Activated CD8-positive, alpha-beta memory T cell treated with anti-CD3 and anti-CD28 coated beads, Interleukin-2, amount 50 U/mL, for 4 hours (primary cell): ENCODE results near the gene CCNDBP1.
"Not testable (repeated sequence)": the region's sequence is repeated elsewhere in the genome, so short reads cannot be mapped to it uniquely, and the experiment has no call there.

Experiments
- DNase-seq: peaks from one replicate; pipeline ENCODE4 v3.0.0-alpha.2; 2020

The CCNDBP1 gene

DNA sequence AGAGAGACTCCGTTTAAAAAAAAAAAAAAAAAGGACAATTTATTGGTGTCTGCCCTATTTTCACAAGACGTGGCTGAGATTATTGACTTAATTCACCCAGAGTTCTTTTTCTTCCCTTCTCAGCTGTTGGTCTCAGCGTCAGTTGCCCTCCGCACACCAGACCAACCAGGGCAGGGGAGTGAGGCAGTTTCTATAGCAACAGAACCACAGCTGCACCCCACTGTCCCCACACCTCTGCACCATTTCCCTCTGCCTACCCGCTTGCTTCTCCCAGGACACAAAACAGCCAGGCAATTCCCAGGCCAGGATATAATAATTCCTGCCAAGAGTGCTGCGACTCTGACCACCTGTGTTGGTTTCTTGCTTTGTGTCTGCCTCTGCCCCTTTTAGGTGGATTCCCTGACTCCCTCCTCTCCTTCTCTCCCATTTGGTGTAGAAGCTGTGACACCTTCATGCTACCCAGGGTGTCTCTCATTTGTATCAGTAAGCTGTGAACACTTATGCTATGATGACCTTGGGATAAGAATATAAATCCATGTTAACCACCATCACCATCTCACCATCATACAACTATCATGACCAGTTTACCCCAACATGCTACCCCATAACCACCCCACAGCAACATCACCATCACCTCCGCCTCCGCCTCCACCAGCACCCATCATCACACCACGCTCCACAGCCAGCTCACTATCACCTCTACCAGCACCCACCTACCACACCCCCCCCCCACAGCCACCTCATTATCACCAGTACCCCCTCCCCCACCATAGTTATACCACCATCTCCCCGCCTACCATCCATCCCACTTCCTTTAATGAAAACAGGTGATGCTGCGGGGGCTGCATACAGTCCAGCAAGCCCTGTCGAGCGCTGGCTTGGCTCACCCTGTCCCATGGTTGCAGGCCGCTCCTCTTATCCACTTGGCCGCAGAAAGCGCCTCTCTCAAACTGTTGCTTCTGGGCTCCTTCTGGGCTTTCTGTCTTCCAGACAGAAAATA, 35.0 kb downstream of the CCNDBP1 start:
- no peak for DNase-seq

DNA sequence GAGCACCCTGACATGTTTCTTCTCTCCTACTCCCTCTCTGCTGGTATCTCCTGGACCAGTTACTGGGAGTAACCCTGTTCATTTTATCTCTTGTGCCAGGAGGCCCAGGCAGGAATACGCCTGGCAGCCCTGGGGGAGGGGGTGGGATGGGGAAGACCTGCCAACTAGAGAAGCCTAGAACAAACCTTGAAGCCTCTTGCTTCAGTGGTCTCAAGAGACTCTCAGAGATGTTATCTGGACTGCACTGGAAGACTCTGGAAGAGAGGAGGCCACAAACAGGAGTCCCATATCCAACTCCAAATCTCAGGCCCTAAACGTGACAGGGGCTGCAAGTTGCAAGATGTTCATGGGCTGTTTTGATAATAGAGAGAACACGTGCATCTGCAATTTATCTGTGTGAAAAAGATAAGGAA, 35.8 kb downstream of the CCNDBP1 start, which contains the start of gene EPB42:
Gene EPB42 (minus strand): TSS at position 28 of the 413 bp plus-strand sequence. CDS start 193 bp downstream, outside the sequence.
- no peak for DNase-seq

GRCh38 chr15:43221422-43221821, 36.2 kb downstream of the CCNDBP1 start:
- DNase-seq = no peak

- DNase-seq = no peak
Measured at GRCh38 chr15:43225201-43225949, 40.2 kb downstream of the CCNDBP1 start.

DNA sequence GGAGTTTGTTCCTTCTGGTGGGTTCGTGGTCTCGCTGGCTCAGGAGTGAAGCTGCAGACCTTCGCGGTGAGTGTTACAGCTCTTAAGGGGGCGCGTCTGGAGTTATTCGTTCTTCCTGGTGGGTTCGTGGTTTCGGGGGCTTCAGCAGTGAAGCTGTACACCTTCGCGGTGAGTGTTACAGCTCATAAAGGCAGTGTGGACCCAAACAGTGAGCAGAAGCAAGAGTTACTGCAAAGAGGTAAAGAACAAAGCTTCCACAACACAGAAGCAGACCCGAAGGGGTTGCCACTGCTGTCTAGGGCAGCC, 40.7 kb downstream of the CCNDBP1 start:
- DNase-seq = not testable (repeated sequence)

DNA sequence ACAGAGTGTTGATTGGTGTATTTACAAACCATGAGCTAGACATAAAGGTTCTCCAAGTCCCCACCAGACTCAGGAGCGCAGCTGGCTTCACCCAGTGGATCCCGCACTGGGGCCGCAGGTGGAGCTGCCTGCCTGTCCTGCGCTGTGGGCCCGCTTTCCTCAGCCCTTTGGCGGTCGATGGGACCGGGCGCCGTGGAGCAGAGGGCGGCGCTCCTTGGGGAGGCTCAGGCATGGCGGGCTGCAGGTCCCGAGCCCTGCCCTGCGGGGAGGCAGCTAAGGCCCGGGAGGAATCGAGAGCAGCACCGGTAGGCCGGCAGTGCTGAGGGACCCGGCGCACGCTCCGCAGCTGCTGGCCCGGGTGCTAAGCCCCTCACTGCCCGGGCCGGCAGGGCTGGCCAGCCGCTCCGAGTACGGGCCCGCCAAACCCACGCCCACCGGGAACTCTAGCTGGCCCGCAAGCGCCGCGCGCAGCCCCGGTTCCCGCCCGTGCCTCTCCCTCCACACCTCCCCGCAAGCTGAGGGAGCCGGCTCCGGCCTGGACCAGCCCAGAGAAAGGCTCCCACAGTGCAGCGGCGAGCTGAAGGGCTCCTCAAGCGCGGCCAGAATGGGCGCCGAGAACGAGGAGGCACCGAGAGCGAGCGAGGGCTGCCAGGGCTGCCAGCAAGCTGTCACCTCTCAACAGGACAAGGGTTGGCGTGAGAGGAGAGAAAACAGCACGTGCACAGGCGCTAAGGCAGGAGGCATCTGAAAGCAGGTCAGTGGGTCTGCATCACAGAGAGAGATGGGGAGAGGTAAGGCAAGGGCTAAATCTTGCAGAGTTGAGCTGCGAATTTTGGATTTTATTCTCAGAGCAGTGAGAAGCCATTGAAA, 41.5 kb downstream of the CCNDBP1 start:
- no peak for DNase-seq

DNA sequence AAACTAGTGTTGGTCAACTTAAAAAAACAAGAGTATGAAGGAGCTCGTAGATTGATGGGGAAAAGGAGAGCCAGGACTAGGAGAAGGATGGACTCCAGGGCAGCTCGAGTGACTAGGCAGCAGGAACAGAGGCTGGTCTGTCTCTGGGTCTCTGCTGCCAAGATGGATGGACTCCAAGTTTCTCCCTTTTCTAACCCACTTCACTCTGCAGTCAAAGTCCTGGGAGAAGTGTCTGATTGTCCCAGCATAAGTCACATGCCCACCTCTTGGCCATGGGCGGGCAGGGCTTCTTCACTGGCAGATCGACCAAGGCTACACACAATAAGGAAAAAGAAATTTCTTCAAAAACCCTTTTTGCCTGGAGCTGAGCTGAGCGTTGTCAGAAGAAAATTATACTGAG, 44.8 kb downstream of the CCNDBP1 start:
- no peak for DNase-seq

- no peak for DNase-seq
Measured at GRCh38 chr15:43230640-43231115, 45.5 kb downstream of the CCNDBP1 start.

GRCh38 chr15:43232289-43232874, 47.2 kb downstream of the CCNDBP1 start:
- no peak for DNase-seq

- no peak for DNase-seq
Measured at GRCh38 chr15:43235536-43235935, 50.3 kb downstream of the CCNDBP1 start.

DNA sequence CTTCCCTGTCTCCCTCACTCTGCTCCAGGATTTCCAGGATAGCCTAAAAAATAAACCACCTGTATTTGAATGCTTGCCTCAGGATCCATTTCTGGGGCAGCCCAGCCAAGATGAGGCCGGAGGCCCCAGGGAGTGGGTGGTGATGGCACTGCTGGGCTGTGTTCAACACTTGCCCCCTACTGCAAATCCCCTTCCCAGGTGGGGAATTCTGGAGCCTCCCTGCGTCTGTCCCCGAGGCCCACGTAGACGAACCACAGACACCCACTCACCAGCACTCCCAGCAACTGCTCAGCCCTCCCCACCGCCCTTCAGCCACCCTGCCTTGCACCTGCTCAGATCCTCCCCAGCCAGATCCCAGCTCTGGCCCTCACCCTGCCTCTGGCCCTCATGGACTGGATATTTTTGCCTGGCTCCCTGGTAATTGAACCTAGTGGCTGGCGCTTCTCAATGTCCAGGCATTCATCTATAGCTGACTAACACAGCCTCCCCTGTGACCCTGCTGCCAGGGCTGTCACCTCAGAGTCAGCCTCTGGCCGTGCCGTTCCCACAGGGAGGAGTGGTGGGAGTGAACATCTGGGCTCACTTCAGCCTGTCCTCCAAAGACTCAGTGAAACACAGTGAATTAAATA, 52.8 kb downstream of the CCNDBP1 start:
- no peak for DNase-seq

- no peak for DNase-seq
Measured at GRCh38 chr15:43238671-43239131, 53.5 kb downstream of the CCNDBP1 start.

DNA sequence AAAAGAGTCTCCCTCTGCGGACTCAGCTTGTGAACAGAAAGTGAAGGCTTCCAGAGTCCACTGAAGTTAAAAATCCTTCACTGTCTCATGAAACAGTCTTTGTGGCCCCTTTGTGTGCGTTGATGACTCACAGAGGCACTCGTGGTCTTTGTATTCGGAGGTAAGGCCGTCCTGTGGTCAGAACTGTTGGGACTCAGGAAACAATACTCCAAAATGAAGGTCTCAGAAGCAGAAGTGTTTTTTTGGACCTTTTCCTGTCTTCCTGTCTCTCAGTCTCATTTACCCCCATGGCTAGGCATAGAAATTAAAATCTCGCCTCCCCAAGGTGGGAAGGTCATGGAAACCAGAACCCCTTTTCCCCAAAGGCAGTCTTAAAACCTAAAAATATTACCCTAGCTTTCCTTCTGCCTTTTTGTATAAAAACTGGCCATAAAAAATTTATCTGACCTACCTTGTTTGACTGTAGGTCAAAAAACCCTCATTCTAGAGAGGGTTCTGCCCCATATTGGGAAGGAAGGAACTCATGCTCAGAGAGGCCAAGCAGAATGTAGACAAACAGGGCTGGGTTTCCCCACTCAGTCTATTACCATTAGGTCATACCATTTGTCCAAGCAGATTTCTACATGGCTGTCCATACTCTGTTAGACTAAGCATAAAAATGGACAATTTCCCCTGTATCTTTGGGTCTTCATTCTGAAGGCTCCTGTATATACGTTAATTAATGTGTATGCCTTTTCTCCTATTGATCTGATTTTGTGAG, 54.7 kb downstream of the CCNDBP1 start:
- no peak for DNase-seq

DNA sequence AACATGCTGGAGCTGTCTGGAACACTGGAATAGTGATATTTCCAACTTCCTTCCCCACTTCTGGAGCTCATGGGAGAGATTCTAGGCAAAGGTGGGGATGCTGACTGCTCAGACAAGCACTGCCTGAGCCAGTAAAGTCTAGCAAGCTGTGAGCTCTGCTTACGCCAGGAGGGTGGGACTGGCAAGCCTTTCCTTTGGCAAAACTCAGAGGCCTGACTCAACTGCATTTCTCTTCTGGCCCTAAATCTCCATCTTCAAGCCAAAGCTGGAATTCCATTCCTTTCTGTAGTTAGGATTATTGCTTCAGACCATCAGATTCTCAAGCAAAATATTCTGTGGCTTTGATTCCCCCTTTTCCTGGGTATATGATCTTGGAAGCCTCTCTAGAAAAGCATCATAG, 55.9 kb downstream of the CCNDBP1 start:
- DNase-seq = no peak

GRCh38 chr15:43242616-43243015, 57.4 kb downstream of the CCNDBP1 start:
- no peak for DNase-seq

GRCh38 chr15:43243020-43243645, 57.9 kb downstream of the CCNDBP1 start:
- DNase-seq = no peak

- DNase-seq = no peak
Measured at GRCh38 chr15:43244092-43244491, 58.9 kb downstream of the CCNDBP1 start.

GRCh38 chr15:43246261-43246774, 61.1 kb downstream of the CCNDBP1 start:
- no peak for DNase-seq
